Daoy (cell line): Measurements from ENCODE around the gene SLC23A3. TPM values are rescaled to one million over a fixed set of nuclear protein-coding genes. Genes with fewer than 3 reads are reported as not detected.

ENCODE experiments used
- DNase-seq: peaks from one replicate; pipeline ENCODE4 v3.0.0-alpha.2; 2015; ENCODE audit warnings: low read depth
- total RNA-seq: library from RNA; depleted of rRNA; stranded (reverse); fragments of >200 nt; shearing (Covaris generic); gene quantifications from 2 replicates; pipeline ENCODE4 v1.2.3, GENCODE V29; 2014

SLC23A3 gene
- total RNA-seq, 1 experiment from 2014 or later, result 0.63 TPM

DNA sequence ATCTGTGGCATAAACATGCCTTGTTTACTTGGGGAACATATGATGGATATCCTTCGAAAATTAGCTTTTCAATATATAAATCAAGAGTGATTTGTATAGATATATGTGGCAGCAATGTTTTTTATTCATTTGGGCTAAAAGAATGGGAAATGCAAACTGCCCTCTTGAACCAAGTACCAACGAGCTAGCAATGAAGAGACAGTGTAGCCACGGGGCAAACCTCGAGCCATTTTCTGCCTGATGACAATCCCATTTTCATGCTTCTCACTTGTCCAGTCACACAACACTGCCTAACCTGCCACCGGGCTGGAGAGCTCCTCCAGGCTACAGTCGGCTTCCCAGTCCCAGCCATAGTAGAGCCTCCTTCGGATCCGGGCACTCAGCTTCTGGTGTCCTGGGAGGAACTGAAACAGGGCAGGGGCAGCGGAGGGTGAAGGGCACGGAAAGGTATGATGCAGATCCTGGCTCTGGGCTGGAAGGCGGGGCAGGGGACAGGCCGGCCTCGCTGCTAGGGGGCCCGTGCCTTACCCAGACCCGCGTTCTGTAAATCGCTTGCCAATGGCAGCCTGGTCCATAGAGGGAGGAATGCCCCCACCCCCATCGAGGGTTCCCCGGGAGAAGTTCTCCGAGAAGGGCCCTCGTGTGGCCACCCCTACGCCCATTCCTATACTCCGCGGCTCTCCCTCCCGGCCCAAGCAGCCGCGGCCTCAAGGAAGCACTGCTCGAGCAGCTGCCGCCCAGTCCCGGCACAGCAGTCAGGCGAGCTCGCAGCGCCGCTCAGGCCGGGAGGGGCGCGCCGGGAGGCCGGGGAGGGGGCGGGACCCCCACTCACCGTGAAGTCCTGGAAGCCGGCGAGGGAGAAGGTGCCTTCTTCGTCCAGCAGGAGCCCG lies 6.3 kb upstream of the SLC23A3 start:
- DNase-seq, result peak; percentile 46

DNA sequence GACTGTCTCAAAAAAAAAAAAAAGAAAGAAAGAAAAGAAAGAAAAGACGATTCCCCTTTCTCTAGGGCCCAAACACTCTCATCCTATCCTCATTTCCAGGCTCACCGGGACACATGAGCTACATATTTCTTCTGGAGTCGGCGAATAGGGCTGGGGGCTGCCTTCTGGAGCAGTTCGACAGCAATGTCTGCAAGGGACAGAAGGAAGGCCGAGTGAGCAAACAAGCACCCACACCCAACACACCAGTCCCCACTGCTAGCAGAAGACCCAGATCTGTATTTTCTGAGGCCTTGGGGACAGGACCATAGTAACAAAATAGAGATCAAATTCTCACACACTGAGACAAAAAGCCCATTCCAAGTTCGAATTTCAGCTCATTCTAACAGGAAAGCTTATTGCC lies 5.7 kb upstream of the SLC23A3 start:
- no peak for DNase-seq

DNA sequence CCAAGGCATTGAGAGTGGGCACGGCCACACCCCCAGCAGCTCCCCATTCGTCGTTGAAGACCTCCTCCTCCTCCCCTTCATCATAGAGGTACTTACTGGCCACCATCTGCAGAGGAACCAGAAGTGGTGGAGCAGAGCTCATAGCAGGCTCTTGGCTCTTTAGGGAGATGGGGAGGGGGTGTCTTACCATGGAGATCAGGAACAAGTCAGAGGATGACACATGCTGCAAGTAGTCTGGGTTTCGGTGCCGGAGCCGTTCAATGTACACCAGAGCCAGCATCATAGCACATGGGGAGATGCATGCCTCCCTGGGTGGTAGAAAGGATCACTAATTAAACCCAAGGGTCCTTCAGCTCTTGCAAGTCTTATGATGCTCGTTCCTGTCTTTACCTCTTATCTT lies 5.0 kb upstream of the SLC23A3 start:
- DNase-seq, result no peak

DNA sequence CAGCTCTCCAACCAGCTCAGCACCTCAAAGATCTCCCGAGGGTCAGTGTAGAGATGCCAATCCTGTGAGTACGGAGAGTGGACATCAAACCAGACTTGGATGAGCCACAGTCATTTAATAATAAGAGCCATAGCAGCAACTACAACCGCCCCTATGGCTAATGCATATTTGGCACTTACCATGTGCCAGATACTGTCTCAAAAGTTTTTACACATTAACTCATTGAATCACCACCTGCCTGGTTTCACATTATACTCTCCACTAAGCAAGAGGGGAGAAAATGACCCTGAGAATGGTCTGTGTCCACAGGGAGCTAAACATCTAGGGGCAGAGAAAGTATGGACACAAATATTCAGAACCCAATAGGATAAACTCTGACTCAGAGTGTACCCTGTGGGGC lies 4.3 kb upstream of the SLC23A3 start:
- no peak for DNase-seq

DNA sequence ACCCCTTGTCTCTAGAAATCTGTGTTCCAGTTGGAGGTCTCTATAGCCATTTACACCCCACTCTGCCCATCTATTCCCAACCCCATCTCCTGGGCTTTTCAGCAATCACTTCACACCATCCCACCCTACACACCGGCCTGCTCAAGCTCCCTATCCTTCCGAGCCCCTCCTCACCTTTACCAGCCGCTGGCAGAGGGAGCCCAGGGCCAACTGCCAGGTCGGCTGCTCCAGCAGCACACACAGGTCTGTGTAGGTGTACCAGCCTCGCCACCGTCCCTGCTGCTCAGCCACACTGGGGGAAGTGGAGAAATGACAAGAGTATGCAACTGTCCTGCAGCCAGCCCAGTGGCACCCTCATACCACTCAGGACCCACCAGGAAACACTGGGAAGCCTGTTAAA lies 3.3 kb upstream of the SLC23A3 start:
- no peak for DNase-seq

DNA sequence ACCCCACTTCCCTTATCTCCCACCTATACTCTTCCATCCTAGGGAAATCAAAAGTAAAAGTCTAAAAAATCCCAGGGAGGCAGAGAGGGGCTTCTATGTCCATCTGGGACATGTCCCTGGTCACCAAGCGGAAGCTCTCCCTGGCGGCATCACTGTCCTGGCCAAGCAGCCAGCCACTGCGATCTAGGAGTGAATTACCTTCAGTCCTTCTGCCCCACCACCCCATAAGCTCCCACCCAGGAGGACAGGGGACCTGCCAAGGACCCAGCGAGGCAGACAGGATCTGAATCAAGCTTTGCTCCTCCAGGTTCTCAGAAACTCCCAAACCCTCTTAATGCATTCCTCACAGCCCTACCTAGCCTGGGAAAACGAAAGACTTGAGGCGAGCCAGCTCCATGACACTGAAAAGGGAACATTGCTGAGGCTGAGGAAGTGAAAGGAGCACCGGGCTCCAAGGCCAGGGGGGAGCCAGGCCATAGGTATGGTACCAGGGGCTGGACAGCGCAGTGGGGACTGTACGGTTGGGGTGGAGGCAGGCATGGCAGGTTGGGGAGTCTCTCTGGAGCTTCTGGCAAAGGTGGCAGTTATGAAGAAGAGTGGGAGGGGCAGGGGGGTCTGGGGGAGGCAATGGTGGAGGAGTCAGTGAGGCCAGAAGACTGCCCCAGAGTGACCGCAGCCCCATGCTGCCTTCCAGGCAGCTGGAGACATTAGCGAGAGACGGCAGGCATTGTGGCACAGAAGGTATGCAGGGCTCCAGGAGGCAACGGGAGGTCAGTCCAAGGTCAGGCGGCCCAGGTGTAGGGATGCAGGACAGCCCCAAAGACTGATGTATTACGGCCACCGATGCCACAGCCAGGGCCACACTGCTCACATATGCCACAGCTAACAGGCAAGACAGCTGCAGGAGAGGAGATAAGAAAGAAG lies 2.7 kb upstream of the SLC23A3 start:
- no peak for DNase-seq

DNA sequence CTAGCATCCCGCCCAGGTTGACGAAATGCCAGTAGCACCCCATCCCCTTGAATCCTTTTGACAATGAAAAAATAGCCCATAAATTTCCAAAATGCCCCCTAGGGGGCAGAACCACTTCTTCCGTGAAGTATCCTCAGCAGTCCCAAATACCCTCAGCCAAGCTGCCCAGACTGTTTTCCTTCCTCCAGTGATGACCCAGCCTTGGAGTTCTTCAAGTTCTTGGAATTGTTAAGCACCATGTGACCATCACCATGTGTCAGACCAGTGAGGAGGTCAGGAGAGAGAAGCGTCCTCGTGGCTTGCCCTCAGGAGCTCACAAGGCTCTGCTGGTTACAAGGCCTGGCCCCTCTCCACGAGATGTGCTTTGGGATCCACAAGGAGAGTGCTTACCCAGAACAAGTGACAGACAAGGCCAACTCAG lies 1.4 kb upstream of the SLC23A3 start:
- DNase-seq, result peak; percentile 38

DNA sequence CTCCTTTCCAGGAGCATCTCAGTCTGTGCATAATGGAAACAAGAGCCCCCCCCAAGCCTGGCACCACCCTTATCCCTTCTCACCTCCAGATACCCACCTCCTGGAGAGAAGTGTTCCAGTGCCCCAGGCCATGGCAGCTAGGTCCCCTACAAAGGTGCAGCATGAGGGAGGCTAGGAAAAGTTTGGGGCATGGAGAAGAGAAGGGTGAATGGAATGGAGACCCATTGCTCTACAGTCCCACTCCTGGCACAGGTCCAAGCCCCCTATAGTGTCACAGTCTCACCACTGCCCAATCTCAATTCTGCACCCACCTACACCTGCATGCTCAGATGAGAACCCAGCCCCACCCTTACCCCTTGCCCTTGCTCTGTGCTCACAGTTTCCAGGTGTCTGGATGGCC lies 897 bp downstream of the SLC23A3 start:
- DNase-seq, result no peak

DNA sequence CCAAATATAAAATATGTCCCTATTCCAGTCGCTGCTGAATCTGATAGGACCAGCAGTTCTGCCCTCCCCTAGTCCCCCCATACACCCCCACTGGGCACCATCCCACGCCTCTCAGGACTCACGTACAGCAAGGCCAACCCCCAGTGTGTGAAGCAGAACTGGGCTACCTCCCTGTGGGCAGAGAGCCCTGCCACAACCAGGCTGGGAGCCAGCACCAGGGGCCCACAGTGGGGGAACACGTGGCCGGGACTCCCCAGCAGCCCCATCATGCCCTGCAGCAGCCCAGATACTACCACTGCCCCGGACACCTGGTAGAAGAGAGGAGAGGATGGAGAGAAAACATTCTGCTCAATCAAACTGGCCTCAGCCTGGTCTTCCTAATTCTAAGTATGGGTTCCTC lies 1.3 kb downstream of the SLC23A3 start:
- DNase-seq, result no peak

DNA sequence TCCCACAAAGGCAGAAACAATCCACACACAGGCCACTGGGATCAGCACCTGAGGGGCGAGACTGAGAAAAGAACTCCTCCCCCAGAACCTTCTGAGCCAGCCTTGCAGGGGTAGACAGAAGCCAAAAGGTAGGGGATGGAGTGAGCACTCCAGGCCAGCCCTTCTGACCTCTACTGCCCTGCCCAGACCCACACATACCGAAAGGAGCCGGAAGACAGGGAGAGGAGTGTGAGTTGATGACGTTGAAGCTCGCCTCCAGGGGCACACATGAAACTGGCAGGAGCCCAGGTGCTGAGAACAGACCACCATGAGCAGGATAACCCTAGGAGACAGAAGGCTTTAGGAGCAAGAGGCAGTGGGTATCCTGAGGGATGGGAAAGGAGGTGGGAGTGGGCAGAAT lies 1.8 kb downstream of the SLC23A3 start:
- DNase-seq, result no peak

DNA sequence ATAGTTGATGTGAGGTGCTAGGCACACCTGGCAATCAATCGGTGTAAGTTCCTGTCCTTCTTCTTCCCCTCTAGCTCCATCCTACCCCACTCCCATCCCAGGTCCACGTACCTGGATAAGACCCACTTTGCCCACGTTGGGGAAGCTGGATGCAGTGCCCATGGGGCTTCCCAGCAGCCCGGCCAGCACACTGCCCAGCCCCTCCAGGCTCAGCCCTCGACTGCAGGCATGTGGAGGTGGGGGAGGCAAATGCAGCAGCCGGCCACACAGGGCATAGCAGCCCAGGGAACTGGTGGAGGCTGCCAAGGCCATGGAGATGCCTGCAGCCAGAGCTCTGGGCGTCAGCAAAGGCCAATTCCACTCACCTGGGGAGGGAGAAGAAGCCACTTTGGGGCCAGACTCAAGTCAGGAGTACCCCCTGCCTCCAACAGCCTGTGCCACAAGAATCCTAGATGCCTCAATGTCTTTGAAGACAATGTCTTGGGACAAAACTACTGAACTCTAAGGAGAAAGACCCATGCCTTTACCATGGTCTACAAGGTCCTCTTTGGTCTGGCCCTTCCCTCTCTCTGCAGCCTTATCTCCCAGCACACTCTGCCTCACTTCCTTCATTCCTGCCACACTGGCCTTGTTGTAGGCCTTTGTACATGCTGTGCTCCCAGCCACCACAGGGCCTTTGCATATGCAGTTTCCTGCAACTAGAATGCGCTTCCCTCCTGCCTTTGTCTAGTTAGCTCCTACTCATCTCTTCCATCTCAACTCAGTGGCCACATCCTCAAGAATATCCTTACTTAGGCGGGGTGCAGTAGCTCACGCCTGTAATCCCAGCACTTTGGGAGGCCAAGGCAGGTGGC lies 4.5 kb downstream of the SLC23A3 start:
- no peak for DNase-seq

DNA sequence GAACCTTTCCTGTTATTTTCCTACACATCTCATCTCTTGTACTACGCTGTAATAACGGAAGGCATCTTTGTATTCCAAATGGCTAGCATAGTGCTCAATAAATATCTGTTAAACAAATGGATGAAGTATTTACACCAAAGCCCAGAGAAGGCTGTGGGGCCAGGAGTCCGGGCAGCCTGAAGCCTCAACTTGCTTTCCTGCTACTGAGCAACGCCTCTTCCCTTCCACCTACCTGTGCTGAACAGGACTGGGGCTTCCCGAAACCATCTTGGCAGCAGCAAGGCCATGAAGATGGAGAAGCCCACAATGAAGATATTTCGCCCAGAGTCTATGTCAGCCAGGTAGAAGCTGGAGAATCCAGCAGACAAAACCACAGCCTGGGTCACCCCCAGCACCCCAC lies 6.7 kb downstream of the SLC23A3 start:
- DNase-seq, result no peak

DNA sequence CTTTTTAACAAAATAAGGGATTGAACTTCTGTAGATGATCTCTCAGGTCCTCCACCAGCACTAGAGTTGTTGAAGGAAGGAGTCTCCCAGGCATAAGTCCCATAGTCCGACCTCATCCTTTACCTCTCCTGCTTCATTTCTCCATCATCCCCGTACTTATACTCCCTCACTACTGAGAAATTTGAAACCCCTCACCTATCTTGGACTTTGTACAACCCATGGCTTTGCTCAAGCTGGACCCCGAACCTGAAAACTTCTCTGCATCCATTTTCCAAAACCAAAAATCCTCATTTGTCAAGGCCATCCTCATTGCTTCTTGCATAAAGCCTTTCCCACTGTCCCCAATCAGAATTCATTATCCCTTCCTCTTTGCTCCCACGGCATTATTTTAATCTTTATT lies 8.7 kb downstream of the SLC23A3 start:
- DNase-seq, result no peak

DNA sequence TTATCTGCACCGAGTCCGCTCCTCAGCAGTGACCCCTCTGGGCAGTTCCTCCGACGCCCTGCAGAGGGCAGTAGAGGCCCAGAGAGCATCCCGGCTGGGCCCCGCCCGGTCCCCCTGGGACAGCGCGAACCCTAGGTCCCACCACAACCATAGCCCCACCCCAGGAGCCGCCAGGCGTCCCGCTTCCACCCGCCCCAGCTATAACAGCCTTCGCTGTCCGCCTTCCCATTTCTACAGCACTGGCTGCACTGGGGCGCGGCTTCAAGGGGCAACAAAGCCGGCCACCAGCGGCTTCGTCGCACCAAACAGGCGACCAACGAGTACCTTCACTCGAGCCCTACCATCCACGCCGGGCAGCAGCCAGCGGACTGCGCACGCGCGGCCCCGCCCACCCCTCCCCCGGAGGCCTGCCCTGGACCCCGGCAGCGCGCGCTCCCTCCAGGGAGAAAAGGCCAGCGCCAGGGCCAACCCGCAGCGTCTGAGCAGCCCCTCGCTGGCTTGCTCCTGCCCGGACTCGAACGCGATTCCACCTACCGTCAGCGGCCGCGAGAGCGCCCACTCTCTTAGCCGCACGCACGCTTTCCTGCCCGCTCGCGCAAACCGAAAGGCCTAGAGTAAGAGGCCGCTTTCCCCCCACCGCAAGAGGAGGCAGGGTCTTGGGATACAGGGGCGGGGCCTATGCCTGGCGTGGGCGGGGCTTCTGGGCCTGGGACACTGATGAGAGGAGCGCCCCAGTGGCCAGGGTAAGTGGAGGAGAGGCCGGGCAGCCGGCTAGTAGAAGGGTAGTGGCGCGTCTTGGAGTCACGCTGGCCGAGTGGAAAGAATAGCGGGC lies 9.4 kb downstream of the SLC23A3 start, which contains the start of gene NHEJ1:
NHEJ1 (minus strand) TSS at position 630 of the 832 bp plus-strand sequence. CDS start 2,453 bp downstream, outside the sequence.
- peak; percentile 94 for DNase-seq

DNA sequence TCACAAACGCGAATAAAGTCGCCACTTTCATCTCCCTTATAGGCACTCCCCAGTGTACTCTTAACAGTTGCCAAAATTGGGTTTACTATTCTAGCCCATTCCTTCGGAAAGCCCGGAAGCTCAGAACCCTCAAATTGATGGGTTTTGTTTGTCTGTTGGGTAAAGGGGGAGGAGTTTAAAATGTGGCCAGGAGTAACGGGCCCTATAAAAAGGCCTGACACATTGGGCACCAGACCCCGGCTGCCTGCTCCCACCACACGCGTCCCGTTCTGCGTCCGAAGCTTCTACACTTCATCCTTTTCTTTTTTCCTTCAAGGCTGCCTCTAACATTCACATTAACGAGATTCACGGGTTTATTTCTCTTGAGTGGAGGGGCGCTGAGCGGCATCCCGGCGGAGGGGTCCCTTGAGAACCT lies 10.1 kb downstream of the SLC23A3 start:
- DNase-seq, result no peak

DNA sequence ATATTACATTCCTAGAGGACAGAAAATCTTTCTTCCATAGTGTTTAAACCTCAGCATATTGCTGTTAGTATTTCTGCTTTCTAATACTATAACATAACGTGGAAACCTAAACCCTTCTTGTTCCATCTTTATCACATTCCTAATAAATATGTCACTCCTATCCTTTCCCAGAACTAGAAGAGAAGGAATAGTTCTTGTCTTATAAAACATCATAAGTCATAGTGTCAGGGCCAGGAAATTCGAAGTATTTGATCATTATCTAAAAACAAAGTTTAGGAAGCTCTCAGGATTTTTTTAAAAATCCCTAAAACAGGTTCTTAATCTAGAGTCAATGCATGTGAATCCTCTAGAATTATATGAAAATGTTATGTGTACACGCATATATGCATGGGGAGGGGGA lies 11.2 kb downstream of the SLC23A3 start:
- no peak for DNase-seq

DNA sequence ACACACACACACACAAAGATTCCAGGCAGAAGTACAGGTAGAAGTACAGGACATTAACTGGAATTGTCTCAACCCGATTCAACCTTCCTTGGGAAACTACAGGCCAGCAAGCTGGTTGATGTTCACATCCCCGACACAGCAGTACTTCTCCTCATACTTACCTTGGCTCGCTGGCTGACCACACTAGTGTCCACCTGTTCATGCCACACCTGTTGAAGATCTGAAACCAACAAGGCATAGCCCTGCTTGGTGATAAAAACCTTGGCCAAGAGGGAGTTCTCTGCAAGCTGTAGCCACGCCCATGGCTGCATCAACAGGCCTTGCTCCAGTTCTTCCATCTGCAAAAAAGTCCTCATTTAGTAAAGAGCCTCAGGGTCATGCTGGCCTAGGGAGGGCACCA lies 11.8 kb downstream of the SLC23A3 start:
- no peak for DNase-seq

DNA sequence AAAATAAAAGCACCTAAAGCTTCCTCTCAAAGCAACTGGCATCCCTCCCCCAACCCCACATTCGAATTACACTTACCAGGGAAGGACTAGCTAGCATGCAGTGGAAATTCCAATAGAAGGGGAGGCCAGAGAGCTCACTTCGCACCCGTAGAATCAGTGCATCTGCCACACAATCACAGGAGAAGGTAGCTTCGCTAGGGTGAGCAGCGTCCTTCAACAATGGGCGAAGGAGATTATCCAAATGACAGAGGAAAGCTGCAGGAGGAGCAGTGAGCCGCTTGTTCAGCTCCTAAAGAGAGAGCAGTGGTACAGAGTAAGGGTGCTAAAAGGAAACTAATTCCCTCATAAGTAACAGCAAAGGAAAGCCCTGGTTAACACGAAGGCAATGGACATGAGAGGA lies 12.4 kb downstream of the SLC23A3 start:
- no peak for DNase-seq

DNA sequence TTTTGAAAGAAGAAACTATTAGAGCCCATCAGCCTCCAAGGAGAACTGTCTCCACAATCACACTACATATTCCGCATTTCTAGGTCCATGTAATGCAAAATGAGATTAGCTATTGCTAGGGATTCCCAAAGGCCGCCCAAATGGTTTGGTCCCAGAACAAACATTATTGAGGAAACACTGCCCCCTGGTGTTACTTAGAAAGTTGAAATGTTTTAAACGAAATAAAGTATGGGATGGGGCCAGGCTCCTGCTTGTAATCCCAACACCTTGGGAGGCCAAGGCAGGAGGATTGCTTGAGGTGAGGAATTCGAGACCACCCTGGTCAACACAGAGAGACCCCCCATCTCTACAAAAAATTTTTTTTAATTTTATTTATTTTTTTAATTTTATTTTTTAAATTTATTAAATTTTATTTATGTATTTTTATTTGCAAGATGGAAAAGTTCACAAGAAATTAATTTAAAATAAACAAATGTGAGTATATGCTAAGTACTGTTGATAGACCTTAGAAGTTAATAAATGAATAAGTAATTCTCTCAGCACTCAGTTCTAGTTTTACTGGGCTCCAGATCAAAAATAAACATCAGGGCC lies 14.7 kb downstream of the SLC23A3 start:
- DNase-seq, result peak; percentile 61

DNA sequence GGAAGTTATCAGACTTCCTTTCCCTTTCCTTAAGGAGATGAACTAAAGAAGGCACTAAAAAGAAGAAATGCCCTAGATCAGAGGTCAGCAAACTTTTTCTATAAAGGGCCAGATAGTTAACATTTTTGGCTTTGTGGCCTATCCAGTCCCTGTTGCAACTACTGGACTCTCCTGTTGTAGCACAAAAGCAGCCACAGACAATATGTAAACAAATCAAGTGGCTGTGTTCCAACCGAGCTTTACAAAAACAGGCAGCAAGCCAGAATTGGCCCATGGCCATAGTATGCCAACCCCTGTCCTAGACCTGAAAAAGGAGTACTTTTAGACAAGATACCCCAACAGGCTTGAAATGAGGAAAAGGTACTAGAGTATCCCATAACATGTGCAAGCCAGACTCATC lies 20.2 kb downstream of the SLC23A3 start:
- no peak for DNase-seq
